ENCODE data around the gene HSPA6.

- TF ChIP-seq RARB (CRISPR knock-in tag; IDR thresholded peaks at IDR 0.05), result no peak
- TF ChIP-seq NFE2L2 (conservative IDR thresholded peaks at IDR 0.05; ENCODE audit: low read length), result no peak
- TF ChIP-seq HDAC2 (IDR thresholded peaks at IDR 0.05), result no peak
- TF ChIP-seq, protein P1, sequence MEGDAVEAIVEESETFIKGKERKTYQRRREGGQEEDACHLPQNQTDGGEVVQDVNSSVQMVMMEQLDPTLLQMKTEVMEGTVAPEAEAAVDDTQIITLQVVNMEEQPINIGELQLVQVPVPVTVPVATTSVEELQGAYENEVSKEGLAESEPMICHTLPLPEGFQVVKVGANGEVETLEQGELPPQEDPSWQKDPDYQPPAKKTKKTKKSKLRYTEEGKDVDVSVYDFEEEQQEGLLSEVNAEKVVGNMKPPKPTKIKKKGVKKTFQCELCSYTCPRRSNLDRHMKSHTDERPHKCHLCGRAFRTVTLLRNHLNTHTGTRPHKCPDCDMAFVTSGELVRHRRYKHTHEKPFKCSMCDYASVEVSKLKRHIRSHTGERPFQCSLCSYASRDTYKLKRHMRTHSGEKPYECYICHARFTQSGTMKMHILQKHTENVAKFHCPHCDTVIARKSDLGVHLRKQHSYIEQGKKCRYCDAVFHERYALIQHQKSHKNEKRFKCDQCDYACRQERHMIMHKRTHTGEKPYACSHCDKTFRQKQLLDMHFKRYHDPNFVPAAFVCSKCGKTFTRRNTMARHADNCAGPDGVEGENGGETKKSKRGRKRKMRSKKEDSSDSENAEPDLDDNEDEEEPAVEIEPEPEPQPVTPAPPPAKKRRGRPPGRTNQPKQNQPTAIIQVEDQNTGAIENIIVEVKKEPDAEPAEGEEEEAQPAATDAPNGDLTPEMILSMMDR (IDR thresholded peaks at IDR 0.05), result no peak
- no peak for TF ChIP-seq POLR2A (IDR thresholded peaks at IDR 0.05; ENCODE audit: low read length)
Observed at GRCh38 chr1:161502641-161503393, 21.5 kb upstream of the HSPA6 start.

Measured in A549 (cell line).